ENCODE measurements around the gene RASAL2.

The RASAL2 gene

DNA sequence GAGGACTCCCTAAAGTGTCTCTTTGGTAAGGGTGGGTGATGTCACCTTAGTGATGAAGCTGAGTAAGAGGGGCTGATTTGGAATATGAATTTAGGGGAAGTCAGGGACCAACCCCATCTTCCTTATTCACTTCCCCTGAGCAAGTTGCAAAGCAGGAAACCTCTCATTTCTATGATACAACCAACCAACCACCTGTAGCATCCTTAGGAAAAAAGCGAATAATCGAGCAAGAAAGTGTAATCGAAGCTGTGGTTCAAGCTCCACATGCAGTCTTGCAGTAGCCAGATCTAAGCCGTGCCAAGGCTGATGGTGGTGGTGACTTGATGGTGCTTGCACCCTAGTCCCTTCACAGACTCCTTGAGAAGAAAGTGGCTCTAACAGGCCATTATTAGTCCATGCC is 422.2 kb downstream of the RASAL2 start:
- H3K4me3 ChIP-seq (replicated peaks in 1 of 2; ENCODE audit: low read depth in 2 of 2, low read length in 2 of 2) = no peak overlapping the region
- DNase-seq (ENCODE audit: low read depth in 2 of 2) = no peak
- TF ChIP-seq, protein P1, sequence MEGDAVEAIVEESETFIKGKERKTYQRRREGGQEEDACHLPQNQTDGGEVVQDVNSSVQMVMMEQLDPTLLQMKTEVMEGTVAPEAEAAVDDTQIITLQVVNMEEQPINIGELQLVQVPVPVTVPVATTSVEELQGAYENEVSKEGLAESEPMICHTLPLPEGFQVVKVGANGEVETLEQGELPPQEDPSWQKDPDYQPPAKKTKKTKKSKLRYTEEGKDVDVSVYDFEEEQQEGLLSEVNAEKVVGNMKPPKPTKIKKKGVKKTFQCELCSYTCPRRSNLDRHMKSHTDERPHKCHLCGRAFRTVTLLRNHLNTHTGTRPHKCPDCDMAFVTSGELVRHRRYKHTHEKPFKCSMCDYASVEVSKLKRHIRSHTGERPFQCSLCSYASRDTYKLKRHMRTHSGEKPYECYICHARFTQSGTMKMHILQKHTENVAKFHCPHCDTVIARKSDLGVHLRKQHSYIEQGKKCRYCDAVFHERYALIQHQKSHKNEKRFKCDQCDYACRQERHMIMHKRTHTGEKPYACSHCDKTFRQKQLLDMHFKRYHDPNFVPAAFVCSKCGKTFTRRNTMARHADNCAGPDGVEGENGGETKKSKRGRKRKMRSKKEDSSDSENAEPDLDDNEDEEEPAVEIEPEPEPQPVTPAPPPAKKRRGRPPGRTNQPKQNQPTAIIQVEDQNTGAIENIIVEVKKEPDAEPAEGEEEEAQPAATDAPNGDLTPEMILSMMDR (IDR thresholded peaks at IDR 0.05; ENCODE audit: low read depth, low read length) = no peak

DNA sequence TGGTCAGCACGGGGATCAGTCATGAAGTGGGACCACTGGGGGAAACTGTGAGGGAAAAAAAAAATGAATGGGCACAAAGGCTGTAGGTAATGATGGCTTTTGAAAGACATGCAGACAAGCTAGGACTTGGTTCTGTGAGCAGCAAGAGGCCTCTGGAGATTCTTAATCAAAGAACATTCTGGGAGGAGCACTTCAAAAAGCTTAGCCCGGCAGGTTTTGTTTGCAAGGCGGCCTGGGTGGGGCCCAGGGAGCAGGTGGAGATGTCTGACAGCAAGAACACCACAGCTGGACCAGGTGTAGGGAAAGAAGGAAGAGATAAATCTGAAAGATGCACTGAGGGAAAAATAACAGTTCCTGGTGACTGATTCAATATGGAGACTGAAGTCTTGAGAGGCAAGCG is 425.0 kb downstream of the RASAL2 start:
- TF ChIP-seq, protein P1 (IDR thresholded peaks at IDR 0.05; ENCODE audit: low read depth, low read length) = no peak
- DNase-seq (ENCODE audit: low read depth in 2 of 2) = no peak
- no peak overlapping the region for H3K4me3 ChIP-seq (replicated peaks in 1 of 2; ENCODE audit: low read depth in 2 of 2, low read length in 2 of 2)

DNA sequence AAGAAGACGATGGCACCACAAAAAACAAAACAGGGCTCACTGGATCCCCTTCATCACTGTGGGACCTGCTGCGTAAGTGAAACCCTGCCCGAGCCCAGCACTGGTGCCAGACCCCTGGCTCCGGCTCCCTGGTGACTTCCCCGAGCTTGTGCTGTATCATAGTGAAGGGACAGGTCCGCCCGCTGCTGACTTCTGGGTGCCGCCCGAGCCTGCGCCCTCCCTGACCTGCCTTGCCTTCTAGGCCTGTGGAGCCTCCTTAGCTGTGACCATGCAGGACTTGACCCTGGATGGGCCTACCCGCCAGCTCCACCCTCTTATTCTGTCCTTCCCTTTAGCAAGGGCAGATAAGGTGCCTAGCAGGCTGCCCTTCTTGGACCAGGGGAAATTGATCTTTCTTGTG is 426.9 kb downstream of the RASAL2 start:
- TF ChIP-seq, protein P1 (IDR thresholded peaks at IDR 0.05; ENCODE audit: low read depth, low read length) = no peak
- H3K4me3 ChIP-seq (replicated peaks in 1 of 2; ENCODE audit: low read depth in 2 of 2, low read length in 2 of 2) = no peak overlapping the region
- no peak for DNase-seq (ENCODE audit: low read depth in 2 of 2)

DNA sequence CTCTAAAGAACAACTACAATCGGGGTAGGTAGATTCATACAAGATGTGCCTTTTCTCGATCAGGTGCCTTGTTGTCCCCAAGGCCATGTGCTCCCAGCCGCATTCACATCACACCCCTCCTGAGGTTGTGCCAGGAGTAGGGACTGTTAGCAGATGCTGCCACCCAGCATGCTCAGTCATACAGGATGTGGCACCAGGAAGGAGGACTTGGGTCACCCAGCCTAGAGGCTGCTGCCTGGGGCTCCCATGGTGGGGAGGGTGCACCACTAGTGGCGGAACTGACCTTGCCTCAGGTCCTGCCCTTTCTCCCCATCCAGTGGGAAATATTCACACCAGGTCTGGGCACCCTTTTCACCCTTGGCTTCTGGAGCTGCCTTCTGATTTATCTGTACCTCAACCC is 427.3 kb downstream of the RASAL2 start:
- H3K4me3 ChIP-seq (replicated peaks in 1 of 2; ENCODE audit: low read depth in 2 of 2, low read length in 2 of 2) = no peak overlapping the region
- no peak for DNase-seq (ENCODE audit: low read depth in 2 of 2)
- TF ChIP-seq, protein P1 (IDR thresholded peaks at IDR 0.05; ENCODE audit: low read depth, low read length) = no peak

DNA sequence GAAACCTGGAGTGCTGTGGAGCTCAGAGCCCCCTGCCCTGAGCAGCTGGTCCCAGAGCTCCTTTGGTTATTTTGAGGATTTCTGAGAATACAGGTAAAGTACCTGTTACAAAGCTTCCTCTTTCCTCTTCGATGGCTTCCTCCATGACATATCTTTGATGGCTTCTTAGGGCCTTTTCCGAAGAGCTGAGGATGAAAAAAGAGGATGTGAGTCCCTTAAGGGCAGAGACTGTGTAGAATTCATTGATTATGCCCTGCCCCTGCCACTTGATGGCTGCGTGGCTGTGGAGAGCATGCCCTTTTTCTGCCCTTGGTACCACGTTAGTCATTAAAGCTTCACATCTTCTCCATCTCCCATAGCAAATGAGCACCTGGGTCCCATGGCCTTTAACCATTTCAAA is 433.2 kb downstream of the RASAL2 start:
- TF ChIP-seq, protein P1 (IDR thresholded peaks at IDR 0.05; ENCODE audit: low read depth, low read length) = no peak
- DNase-seq (ENCODE audit: low read depth in 2 of 2) = no peak
- no peak overlapping the region for H3K4me3 ChIP-seq (replicated peaks in 1 of 2; ENCODE audit: low read depth in 2 of 2, low read length in 2 of 2)

DNA sequence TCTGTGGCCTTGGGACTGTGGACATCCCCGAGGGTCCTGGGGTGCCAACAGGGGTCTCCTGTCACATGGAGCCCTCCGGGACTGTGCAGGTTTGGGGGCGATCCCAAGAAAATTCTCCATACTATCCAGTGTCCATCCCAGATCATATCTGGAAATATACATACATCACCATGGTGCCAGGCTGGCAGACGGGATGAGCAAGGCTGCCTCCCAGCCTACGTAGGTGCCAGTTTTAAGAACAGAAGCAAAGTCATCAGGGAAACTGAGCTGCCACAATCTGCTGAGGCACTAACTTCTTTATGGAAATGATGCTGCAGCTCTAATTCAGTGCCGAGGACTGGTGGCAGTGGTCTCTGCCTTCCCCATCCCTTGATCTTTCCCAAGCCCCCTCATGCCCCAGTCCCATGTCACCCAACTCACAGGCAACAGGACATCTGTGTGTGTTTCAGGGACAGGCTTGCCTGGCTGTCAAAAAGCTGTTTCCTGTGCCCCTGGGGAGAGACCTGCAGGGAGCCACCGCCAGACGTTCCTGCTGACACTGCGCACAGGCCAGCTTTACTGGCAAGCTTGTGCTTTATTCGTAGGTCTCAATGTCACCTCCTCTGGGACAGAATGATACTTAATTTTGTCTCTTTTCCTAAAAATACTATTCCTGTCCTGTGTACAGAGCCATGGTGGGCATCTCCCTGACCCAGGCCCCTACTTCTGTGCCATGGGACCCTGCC is 434.5 kb downstream of the RASAL2 start:
- TF ChIP-seq, protein P1 (IDR thresholded peaks at IDR 0.05; ENCODE audit: low read depth, low read length) = no peak
- no peak overlapping the region for H3K4me3 ChIP-seq (replicated peaks in 1 of 2; ENCODE audit: low read depth in 2 of 2, low read length in 2 of 2)
- DNase-seq (ENCODE audit: low read depth in 2 of 2) = no peak

DNA sequence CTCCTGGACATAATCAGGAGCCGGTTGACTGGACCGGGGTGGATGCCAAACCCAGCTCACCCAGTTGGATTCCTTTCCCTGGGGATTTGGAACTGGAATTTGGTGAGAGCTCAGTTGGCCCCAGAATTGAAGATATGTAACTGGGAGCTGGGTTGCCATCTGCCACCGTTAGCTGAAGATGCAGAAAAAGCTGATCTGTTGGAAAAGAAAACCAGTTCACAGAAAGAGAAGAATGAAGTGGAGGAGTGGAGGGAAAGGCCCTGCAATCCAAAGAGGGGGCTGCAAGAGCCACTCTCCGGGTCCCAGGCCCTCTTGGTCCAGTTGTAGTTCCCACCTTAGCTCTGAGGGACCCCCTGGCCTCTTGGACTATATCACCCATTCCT is 435.0 kb downstream of the RASAL2 start:
- TF ChIP-seq, protein P1 (IDR thresholded peaks at IDR 0.05; ENCODE audit: low read depth, low read length) = no peak
- no peak for DNase-seq (ENCODE audit: low read depth in 2 of 2)
- no peak overlapping the region for H3K4me3 ChIP-seq (replicated peaks in 1 of 2; ENCODE audit: low read depth in 2 of 2, low read length in 2 of 2)
